ENCODE measurements around the gene SDHB. TPM values are rescaled to one million over a fixed set of nuclear protein-coding genes. Genes with fewer than 3 reads are reported as not detected.

Gene SDHB
- total and polyA plus RNA-seq, 2 donors (not counting 1 experiment from before 2014, with no cell fraction given) = 58.0 to 61.0 TPM

DNA sequence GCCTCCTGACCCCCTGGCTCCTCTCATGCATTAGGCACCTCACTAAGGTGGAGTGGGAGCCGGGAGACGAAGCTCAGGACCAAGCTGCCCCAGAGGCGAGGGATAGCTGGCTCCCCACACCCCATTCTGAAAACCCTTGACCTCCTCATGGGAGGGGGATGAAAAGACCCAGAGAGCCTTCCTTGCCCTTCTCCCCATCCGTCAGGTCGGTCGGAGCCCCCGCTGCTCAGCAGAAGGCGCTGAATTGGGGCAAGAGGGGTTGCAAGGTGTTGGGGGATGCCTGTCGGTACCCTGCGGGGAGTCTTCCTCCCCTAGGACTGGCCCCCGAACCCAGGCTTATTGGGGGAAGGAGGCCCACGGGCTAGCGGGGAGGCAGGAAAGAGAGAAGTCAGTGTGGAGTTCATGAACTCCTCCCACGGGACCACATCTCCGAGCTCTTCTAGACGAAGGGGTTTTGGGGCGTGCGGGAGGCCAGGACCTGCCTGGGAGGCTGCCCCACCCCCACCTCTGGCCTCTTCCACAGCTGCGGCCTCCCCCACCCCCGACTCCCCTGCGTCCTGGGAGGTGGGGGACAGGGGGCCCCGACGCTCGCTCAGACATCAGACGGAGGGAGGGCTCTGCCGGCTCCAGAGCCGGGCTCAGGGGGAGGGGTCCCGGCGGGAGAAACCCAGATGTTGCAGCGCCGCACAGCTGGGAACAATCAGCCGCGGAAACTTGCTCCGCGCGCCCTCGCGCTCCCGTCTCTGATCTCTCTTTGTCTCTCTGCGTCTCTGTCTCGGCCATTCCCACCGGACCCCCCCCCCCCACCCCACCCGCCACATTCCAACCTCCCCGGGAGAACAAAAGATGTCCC, 74.1 kb downstream of the SDHB start:
- intact Hi-C loops (cut with micrococcal nuclease) = no loop called here
- no peak overlapping the region for H3K9ac ChIP-seq (ENCODE audit: low read length)
- peaks cover 0 to 3% of the 10 kb centered on the region in 2 experiments for H3K36me3 ChIP-seq (replicated peaks in 1 of 2; ENCODE audit: control extremely low read depth in 1 of 2, control insufficient read depth in 1 of 2, extremely low read depth in 1 of 2, insufficient read depth in 2 of 2, low read length in 1 of 2)
- Mint-ChIP-seq H3K27me3 (peaks cover 20% of the 10 kb centered on the region), H3K4me3 (peak overlapping the region; percentile 29), H3K27ac (no peak overlapping the region), H3K9me3 (ENCODE audit: insufficient read depth) (no peaks in the 10 kb centered on the region), H3K4me1 (peaks cover 11% of the 10 kb centered on the region)
- peaks cover 0 to 32% (median 6%) of the 10 kb centered on the region in 4 experiments for H3K27me3 ChIP-seq (replicated peaks in 1 of 4; ENCODE audit: control extremely low read depth in 1 of 4, control insufficient read depth in 3 of 4, insufficient read depth in 4 of 4, low read length in 3 of 4)
- H3K4me3 ChIP-seq (ENCODE audit: control extremely low read depth in 1 of 5, extremely low read depth in 1 of 5, insufficient read depth in 1 of 5, low read depth in 2 of 5, low read length in 4 of 5) = peak overlapping the region in 1 of 5 experiments; percentile 43
- peaks cover 0 to 4% (median 0%) of the 10 kb centered on the region in 3 donors for H3K9me3 ChIP-seq (ENCODE audit: control extremely low read depth in 1 of 3, control insufficient read depth in 2 of 3, insufficient read depth in 1 of 3, low read length in 2 of 3)
- peak overlapping the region; percentile 49 for H2AFZ ChIP-seq (ENCODE audit: insufficient read depth, low read depth, low read length, poor library complexity, severe bottlenecking)
- H3K79me2 ChIP-seq (ENCODE audit: control insufficient read depth, insufficient read depth, low read length) = no peaks in the 10 kb centered on the region
- H3K4me2 ChIP-seq (replicated peaks; ENCODE audit: low read depth, low read length, poor library complexity, severe bottlenecking) = peak overlapping the region; percentile 73
- H4K20me1 ChIP-seq (ENCODE audit: control insufficient read depth, insufficient read depth, low read length, poor library complexity, severe bottlenecking) = no peaks in the 10 kb centered on the region
- CTCF ChIA-PET = no interaction called here
- H3K27ac ChIP-seq (ENCODE audit: low read length in 2 of 2) = no peak overlapping the region
- TF ChIP-seq EZH2 (IDR thresholded peaks at IDR 0.05; ENCODE audit: borderline replicate concordance, insufficient read depth, low read depth, low read length, poor library complexity, severe bottlenecking) = no peak
- TF ChIP-seq, protein P1, sequence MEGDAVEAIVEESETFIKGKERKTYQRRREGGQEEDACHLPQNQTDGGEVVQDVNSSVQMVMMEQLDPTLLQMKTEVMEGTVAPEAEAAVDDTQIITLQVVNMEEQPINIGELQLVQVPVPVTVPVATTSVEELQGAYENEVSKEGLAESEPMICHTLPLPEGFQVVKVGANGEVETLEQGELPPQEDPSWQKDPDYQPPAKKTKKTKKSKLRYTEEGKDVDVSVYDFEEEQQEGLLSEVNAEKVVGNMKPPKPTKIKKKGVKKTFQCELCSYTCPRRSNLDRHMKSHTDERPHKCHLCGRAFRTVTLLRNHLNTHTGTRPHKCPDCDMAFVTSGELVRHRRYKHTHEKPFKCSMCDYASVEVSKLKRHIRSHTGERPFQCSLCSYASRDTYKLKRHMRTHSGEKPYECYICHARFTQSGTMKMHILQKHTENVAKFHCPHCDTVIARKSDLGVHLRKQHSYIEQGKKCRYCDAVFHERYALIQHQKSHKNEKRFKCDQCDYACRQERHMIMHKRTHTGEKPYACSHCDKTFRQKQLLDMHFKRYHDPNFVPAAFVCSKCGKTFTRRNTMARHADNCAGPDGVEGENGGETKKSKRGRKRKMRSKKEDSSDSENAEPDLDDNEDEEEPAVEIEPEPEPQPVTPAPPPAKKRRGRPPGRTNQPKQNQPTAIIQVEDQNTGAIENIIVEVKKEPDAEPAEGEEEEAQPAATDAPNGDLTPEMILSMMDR (IDR thresholded peaks at IDR 0.05) = no peak
- DNase-seq (no peak), ATAC-seq (ENCODE audit: low read depth) (no peak)
- POLR2A ChIA-PET = no interaction called here
- peaks cover 7 to 9% of the 10 kb centered on the region in 2 donors for H3K4me1 ChIP-seq (ENCODE audit: control insufficient read depth in 2 of 2, insufficient read depth in 2 of 2, low read length in 2 of 2)
- WGBS (ENCODE audit: insufficient coverage) = 14% methylated on average over 29 of the region's 44 CpGs

All from B cell (primary cell).